LNCAP (cell line): ENCODE measurements around the gene RFX1.

Experiments used
- TF ChIP-seq, protein P1 (sequence below): fragments of 450-650 bp; IDR thresholded peaks from 2 replicates; pipeline ENCODE4 v1.5.1; 2017; ENCODE audit warnings: mild to moderate bottlenecking

The RFX1 gene

DNA sequence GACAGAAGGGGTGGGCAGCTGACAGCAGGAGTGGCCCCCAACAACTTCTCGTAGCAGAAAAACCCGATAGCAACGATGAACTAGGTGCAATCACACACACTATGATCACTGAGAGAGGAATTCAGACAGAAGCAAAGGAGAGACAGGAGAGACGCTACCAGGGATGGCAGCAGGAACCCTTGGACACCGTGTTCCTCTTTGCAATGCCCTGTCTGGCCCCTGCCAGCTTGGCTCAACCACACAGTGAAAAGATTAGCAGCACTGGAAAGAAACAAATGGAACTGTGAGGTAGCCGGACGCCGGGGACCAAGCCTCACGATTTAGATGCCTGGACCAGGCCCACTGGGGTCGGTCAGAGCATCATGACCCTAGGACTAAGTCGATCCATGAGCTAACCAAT, 30.2 kb downstream of the RFX1 start:
- TF ChIP-seq, protein P1, sequence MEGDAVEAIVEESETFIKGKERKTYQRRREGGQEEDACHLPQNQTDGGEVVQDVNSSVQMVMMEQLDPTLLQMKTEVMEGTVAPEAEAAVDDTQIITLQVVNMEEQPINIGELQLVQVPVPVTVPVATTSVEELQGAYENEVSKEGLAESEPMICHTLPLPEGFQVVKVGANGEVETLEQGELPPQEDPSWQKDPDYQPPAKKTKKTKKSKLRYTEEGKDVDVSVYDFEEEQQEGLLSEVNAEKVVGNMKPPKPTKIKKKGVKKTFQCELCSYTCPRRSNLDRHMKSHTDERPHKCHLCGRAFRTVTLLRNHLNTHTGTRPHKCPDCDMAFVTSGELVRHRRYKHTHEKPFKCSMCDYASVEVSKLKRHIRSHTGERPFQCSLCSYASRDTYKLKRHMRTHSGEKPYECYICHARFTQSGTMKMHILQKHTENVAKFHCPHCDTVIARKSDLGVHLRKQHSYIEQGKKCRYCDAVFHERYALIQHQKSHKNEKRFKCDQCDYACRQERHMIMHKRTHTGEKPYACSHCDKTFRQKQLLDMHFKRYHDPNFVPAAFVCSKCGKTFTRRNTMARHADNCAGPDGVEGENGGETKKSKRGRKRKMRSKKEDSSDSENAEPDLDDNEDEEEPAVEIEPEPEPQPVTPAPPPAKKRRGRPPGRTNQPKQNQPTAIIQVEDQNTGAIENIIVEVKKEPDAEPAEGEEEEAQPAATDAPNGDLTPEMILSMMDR = no peak

GRCh38 chr19:13974073-13974472, 32.0 kb downstream of the RFX1 start:
- TF ChIP-seq, protein P1 = no peak

DNA sequence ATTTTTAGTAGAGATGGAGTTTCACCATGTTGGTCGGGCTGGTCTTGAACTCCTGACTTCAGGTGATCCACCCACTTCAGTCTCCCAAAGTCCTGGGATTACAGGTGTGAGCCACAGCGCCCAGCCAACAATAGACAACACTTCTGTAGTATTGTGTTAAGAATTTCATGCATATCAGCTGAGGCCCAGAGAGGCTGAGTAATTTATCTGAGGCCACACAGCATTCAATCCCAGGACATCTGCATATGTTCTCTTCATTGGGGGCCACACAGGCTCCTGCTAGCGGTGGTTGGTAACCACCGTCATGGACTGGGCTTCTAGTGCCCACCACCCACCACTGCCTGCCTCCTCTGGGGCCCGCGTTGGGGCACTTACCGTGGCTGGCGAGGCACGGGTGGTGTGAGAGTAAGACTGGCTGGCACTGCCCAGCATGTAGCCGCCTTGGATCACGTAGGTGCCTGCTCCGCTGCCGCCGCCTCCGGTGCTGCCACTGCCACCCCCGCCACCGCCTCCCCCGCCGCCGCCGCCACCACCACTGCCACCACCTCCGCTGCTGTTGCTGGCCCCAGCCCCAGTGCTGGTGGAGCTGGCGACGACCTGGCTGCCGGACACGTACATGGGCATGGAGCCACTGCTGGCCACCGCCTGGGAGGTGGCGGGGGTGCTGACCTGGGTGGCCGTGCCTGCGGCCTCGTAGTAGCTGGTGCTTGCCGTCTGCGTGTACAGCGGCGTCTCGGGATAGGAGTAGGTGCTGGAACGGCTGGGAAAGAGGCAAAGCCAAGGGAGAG, 33.6 kb downstream of the RFX1 start:
- TF ChIP-seq, protein P1 = no peak

DNA sequence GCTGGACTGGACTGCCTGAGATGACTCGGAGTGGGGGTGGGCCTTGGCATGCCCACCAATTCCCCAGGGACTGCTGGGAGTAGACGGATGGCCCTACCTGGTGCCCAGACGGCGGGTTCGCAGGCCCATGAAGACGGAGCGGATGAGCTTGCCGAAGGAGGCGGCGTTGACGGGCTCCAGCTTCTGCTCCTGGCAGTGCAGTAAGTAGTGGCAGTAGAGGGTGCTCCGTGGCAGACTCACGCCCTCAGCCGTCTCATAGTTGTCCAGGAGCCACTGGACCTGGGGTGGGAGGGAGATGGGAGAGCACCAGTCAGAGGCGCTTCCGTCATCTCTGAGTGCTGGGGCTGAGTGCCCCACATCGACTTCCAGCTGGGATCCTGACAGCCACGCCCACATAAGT, 36.2 kb downstream of the RFX1 start:
- TF ChIP-seq, protein P1 = no peak

GRCh38 chr19:13968999-13969398, 37.1 kb downstream of the RFX1 start:
- TF ChIP-seq, protein P1 = no peak

DNA sequence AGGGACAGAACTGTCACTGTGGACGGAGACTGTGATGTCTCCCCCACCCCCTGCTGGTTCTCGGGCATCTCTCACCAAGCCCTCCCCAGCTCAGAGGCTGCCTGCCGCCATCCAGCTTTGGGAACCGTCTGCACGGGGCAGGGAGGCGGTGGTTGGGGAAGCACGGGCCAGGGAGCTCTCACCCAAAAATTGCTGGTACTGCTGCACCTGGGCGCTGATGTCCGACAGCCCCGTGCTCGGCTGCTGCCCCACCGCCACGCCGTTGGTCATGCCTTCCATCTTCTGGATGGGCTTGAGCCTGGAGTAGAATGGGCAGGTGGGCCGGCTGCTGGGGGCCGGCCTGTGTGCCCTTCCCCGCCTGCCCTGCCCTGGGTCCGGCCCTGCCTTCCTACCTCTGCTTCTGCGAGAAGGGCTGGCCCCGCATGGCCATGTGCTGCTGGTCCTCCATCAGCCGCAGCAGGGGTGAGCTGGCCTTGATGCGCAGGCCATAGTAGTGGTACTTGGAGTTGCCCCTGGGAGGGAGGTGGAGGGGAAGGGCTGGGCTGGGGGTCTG, 37.7 kb downstream of the RFX1 start:
- TF ChIP-seq, protein P1 = no peak

DNA sequence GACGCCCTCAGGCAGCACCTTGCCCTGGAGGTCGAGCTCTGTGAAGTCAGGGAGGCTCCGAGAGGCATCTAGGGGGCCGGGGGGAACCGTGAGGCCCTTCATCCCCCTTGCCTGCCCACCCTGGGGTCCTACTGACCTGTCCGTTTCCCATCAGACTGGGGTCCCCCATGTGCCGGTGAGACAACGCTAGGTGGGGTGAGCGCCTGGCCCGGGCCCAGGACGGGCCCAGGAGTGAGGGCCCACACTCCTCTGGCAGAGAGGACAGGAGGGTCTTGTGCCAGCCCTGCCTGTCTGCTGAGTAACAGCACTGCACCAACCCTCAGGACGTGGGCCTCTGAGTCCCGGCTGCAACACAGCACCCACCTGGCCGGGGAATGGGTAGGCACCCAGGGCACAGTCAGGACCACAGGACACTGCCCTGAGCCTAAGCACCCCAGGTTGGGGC, 39.4 kb downstream of the RFX1 start:
- TF ChIP-seq, protein P1 = no peak
